Type B pancreatic cell (in vitro differentiated cells): ENCODE measurements around the gene DOK6. TPM values are rescaled to one million over a fixed set of nuclear protein-coding genes. Genes with fewer than 3 reads are reported as not detected.
"Not testable (repeated sequence)": the region's sequence is repeated elsewhere in the genome, so short reads cannot be mapped to it uniquely, and the experiment has no call there.

Experiments
- DNase-seq: peaks from one replicate; pipeline ENCODE4 v3.0.0; 2021; ENCODE audit warnings: mixed read lengths; ENCODE audit not compliant: unreplicated experiment; ENCODE audit errors: extremely low spot score
- H3K27ac Mint-ChIP-seq: 2 replicates; pipeline ENCODE4 v1.8.0; 2021; ENCODE audit warnings: mild to moderate bottlenecking, mixed read lengths
- H3K27me3 Mint-ChIP-seq: 2 replicates; pipeline ENCODE4 v1.8.0; 2021; ENCODE audit warnings: mixed read lengths
- H3K36me3 Mint-ChIP-seq: 2 replicates; pipeline ENCODE4 v1.8.0; 2021; ENCODE audit warnings: mixed read lengths
- H3K4me1 Mint-ChIP-seq: one replicate; pipeline ENCODE4 v1.8.0; 2021; ENCODE audit warnings: mixed read lengths; ENCODE audit not compliant: unreplicated experiment
- H3K4me3 Mint-ChIP-seq: 2 replicates; pipeline ENCODE4 v1.8.0; 2021; ENCODE audit warnings: mild to moderate bottlenecking, mixed read lengths
- H3K9me3 Mint-ChIP-seq: 2 replicates; pipeline ENCODE4 v1.8.0; 2021; ENCODE audit warnings: mixed read lengths
- CTCF ChIP-seq: fragments of 200-600 bp; sonication (generic); conservative IDR thresholded peaks from 2 replicates; pipeline ENCODE4 v1.5.0; 2021; ENCODE audit warnings: antibody characterized with exemption, mild to moderate bottlenecking
- long read RNA-seq: library from polyadenylated mRNA; unstranded; transcript quantifications from one replicate; pipeline ENCODE4 v2.0.0, GENCODE V29; 2020
- total RNA-seq: library from RNA; stranded (reverse); gene quantifications from 2 replicates; pipeline ENCODE4 v1.2.1, GENCODE V29; 2021; ENCODE audit warnings: low replicate concordance

DOK6 gene
- 5.4 and 7.3 TPM in 2 replicates for total RNA-seq
- long read RNA-seq, partial matches to known transcripts: 1 of 7 reads
- long read RNA-seq, other reads (novel, unspliced or antisense): 6 of 7 reads

- H3K27ac Mint-ChIP-seq: peak within 1 kb of the TSS; percentile 56
- no peaks in the 10 kb centered on the region for H3K36me3 Mint-ChIP-seq
- H3K27me3 Mint-ChIP-seq: peaks cover 66% of the 10 kb centered on the region
- no peak for TF ChIP-seq CTCF
- H3K4me1 Mint-ChIP-seq: peaks cover 18% of the 10 kb centered on the region
- no peaks in the 10 kb centered on the region for H3K9me3 Mint-ChIP-seq
- peak within 1 kb of the TSS; percentile 92 for H3K4me3 Mint-ChIP-seq
- DNase-seq: peak; percentile 79
These were observed at the start of gene DOK6 for GRCh38 chr18:69400253-69400975. TSS of gene DOK6 (plus strand) at chr18:69400888.

- Mint-ChIP-seq H3K4me1 (no peaks in the 10 kb centered on the region), H3K27me3 (no peaks in the 10 kb centered on the region), H3K36me3 (no peaks in the 10 kb centered on the region), H3K4me3 (no peak overlapping the region), H3K9me3 (no peaks in the 10 kb centered on the region), H3K27ac (no peak overlapping the region)
- no peak for TF ChIP-seq CTCF
- DNase-seq: no peak
These were observed 47.7 kb upstream of the DOK6 start for GRCh38 chr18:69353023-69353422.

- H3K4me3 Mint-ChIP-seq: no peak overlapping the region
- peaks cover 6% of the 10 kb centered on the region for H3K9me3 Mint-ChIP-seq
- no peak for DNase-seq
- no peak overlapping the region for H3K27ac Mint-ChIP-seq
- H3K36me3 Mint-ChIP-seq: no peaks in the 10 kb centered on the region
- H3K27me3 Mint-ChIP-seq: no peaks in the 10 kb centered on the region
- TF ChIP-seq CTCF: no peak
- H3K4me1 Mint-ChIP-seq: no peaks in the 10 kb centered on the region
These were observed 43.1 kb upstream of the DOK6 start for GRCh38 chr18:69357590-69357989.

GRCh38 chr18:69358212-69358895, 42.3 kb upstream of the DOK6 start:
- Mint-ChIP-seq H3K4me1 (no peaks in the 10 kb centered on the region), H3K27ac (no peak overlapping the region), H3K36me3 (no peaks in the 10 kb centered on the region)

GRCh38 chr18:69359768-69360167, 40.9 kb upstream of the DOK6 start:
- H3K4me3 Mint-ChIP-seq, DNase-seq, H3K27ac Mint-ChIP-seq, H3K36me3 Mint-ChIP-seq, H3K9me3 Mint-ChIP-seq, H3K27me3 Mint-ChIP-seq, H3K4me1 Mint-ChIP-seq: not testable (repeated sequence)

More at GRCh38 chr18:69358212-69358895, 42.3 kb upstream of the DOK6 start:
- DNase-seq: no peak
- Mint-ChIP-seq H3K27me3 (no peaks in the 10 kb centered on the region), H3K9me3 (peaks cover 6% of the 10 kb centered on the region), H3K4me3 (no peak overlapping the region)
- no peak for TF ChIP-seq CTCF

GRCh38 chr18:69364930-69365329, 35.8 kb upstream of the DOK6 start:
- Mint-ChIP-seq H3K4me3 (no peak overlapping the region), H3K9me3 (peaks cover 2% of the 10 kb centered on the region), H3K27ac (no peak overlapping the region), H3K4me1 (no peaks in the 10 kb centered on the region), H3K27me3 (no peaks in the 10 kb centered on the region), H3K36me3 (no peaks in the 10 kb centered on the region)
- TF ChIP-seq CTCF: no peak
- DNase-seq: no peak
